H1 (cell line): ENCODE measurements around the gene FMNL2. TPM values are rescaled to one million over a fixed set of nuclear protein-coding genes. Genes with fewer than 3 reads are reported as not detected.

ENCODE experiments used
- CTCF ChIA-PET: fragments of 300-600 bp; sonication (Branson Sonifier 250); formaldehyde crosslinking; loops from one replicate; lab custom pipeline; 2021; ENCODE audit not compliant: partially characterized antibody; lab: Charles Lee
- POLR2A ChIA-PET: fragments of 300-600 bp; sonication (Branson Sonifier 250); formaldehyde crosslinking; loops from one replicate; lab custom pipeline; 2021; ENCODE audit warnings: inconsistent platforms; ENCODE audit not compliant: partially characterized antibody; lab: Charles Lee
- DNase-seq, 2 experiments: peaks; one replicate each; pipeline versions ENCODE4 v3.0.0 to v3.0.0-alpha.2; 2010 to 2022; ENCODE audit warnings: low spot score in 2 of 2, low read depth in 1 of 2, mixed read lengths in 1 of 2
- FAIRE-seq: peaks from 2 replicates; lab custom pipeline; 2011; peaks lifted over from hg19 to GRCh38; lab: Jason Lieb, UNC
- H2AFZ ChIP-seq: 2 replicates; pipeline ENCODE4 v1.8.1; 2012; ENCODE audit warnings: low read length, inconsistent platforms
- H2AK5ac ChIP-seq: 2 replicates; pipeline ENCODE4 v1.6.1; 2013; ENCODE audit warnings: low read depth, low read length
- H2BK120ac ChIP-seq: replicated peaks from 2 replicates; pipeline ENCODE3; 2013; ENCODE audit warnings: low read depth, low read length, inconsistent platforms
- H2BK12ac ChIP-seq: 2 replicates; pipeline ENCODE4 v1.6.1; 2013; ENCODE audit warnings: low read depth, low read length
- H2BK15ac ChIP-seq: 2 replicates; pipeline ENCODE4 v1.6.1; 2013; ENCODE audit warnings: low read length
- H2BK20ac ChIP-seq: 2 replicates; pipeline ENCODE4 v1.6.1; 2013; ENCODE audit warnings: low read length
- H2BK5ac ChIP-seq: 2 replicates; pipeline ENCODE4 v1.6.1; 2013; ENCODE audit warnings: low read depth, low read length
- H3K14ac ChIP-seq: 2 replicates; pipeline ENCODE4 v1.6.1; 2013; ENCODE audit warnings: inconsistent platforms; ENCODE audit not compliant: insufficient read length
- H3K18ac ChIP-seq: 2 replicates; pipeline ENCODE4 v1.6.1; 2013; ENCODE audit warnings: low read length; ENCODE audit errors: extremely low read depth
- H3K23ac ChIP-seq: 2 replicates; pipeline ENCODE4 v1.6.1; 2013; ENCODE audit warnings: inconsistent platforms; ENCODE audit not compliant: insufficient read length
- H3K23me2 ChIP-seq: 2 replicates; pipeline ENCODE4 v1.6.1; 2013; ENCODE audit warnings: low read depth, low read length
- H3K27ac ChIP-seq: 2 replicates; pipeline ENCODE4 v1.6.1; 2011; ENCODE audit warnings: low read depth, low read length, inconsistent platforms
- H3K27me3 ChIP-seq, 4 experiments: replicated peaks in 1 of 4; 1 replicate in 1 of 4; 2 replicates in 3 of 4; pipeline versions ENCODE4 v1.6.1 to v1.8.1; 2011 to 2013; ENCODE audit warnings: low read length in 3 of 4, mild to moderate bottlenecking in 3 of 4, inconsistent platforms in 2 of 4, mixed read lengths in 2 of 4, moderate library complexity in 1 of 4; ENCODE audit not compliant: control insufficient read depth in 3 of 4, insufficient read depth in 3 of 4; ENCODE audit errors: extremely low read depth in 1 of 4
- H3K36me3 ChIP-seq, 4 experiments: 2 replicates each; pipeline versions ENCODE4 v1.6.1 to v1.8.1; 2011 to 2013; ENCODE audit warnings: mild to moderate bottlenecking in 4 of 4, low read length in 3 of 4, moderate library complexity in 2 of 4, control low read depth in 1 of 4, inconsistent platforms in 1 of 4; ENCODE audit not compliant: insufficient read depth in 4 of 4, control insufficient read depth in 2 of 4
- H3K4ac ChIP-seq: replicated peaks from 2 replicates; pipeline ENCODE3; 2013; ENCODE audit warnings: low read length, low read depth, mixed read lengths, inconsistent platforms; ENCODE audit not compliant: insufficient read length
- H3K4me1 ChIP-seq, 4 experiments: replicated peaks in 1 of 4; 1 replicate in 1 of 4; 2 replicates in 3 of 4; pipeline versions ENCODE4 v1.6.1 to v1.8.1; 2011 to 2013; ENCODE audit warnings: low read length in 3 of 4, inconsistent platforms in 2 of 4, mixed read lengths in 1 of 4; ENCODE audit not compliant: insufficient read depth in 4 of 4, control insufficient read depth in 3 of 4
- H3K4me2 ChIP-seq, 2 experiments: 2 replicates each; pipeline versions ENCODE4 v1.6.1 to v1.8.1; 2011 to 2013; ENCODE audit warnings: low read depth in 2 of 2, low read length in 2 of 2, control low read depth in 1 of 2, inconsistent platforms in 1 of 2, mild to moderate bottlenecking in 1 of 2; ENCODE audit not compliant: insufficient read depth in 1 of 2
- H3K4me3 ChIP-seq, 4 experiments: fragments of 200-600, 300-600 bp in 1 of 4; sonication (generic), shearing (Covaris generic), sonication (Bioruptor Twin) in 1 of 4; 2 replicates each; pipeline versions ENCODE4 v1.5.1 to v1.8.1; 2011 to 2016; ENCODE audit warnings: low read length in 4 of 4, low read depth in 3 of 4, control low read depth in 2 of 4, inconsistent platforms in 2 of 4, mild to moderate bottlenecking in 2 of 4, mixed read lengths in 1 of 4, moderate library complexity in 1 of 4; ENCODE audit not compliant: insufficient read depth in 2 of 4; ENCODE audit errors: extremely low read depth in 1 of 4
- H3K56ac ChIP-seq: replicated peaks from 2 replicates; pipeline ENCODE3; 2013; ENCODE audit warnings: low read depth, mild to moderate bottlenecking, mixed read lengths, low read length, inconsistent platforms; ENCODE audit not compliant: insufficient read length
- H3K79me1 ChIP-seq: 2 replicates; pipeline ENCODE4 v1.6.1; 2013; ENCODE audit warnings: low read depth, low read length, control low read depth
- H3K79me2 ChIP-seq, 2 experiments: 2 replicates each; pipeline versions ENCODE4 v1.6.1 to v1.8.1; 2012 to 2013; ENCODE audit warnings: low read length in 2 of 2, mild to moderate bottlenecking in 2 of 2, inconsistent platforms in 1 of 2; ENCODE audit not compliant: insufficient read depth in 2 of 2, control insufficient read depth in 1 of 2
- H3K9ac ChIP-seq, 4 experiments: replicated peaks in 1 of 4; 1 replicate in 1 of 4; 2 replicates in 3 of 4; pipeline versions ENCODE4 v1.6.1 to v1.8.1; 2011 to 2013; ENCODE audit warnings: low read depth in 3 of 4, low read length in 3 of 4, control low read depth in 2 of 4, mild to moderate bottlenecking in 2 of 4, moderate library complexity in 2 of 4, inconsistent platforms in 1 of 4; ENCODE audit errors: extremely low read depth in 1 of 4
- H3K9me3 ChIP-seq, 2 experiments: 2 replicates each; pipeline versions ENCODE4 v1.6.1 to v1.8.1; 2012 to 2013; ENCODE audit warnings: mild to moderate bottlenecking in 2 of 2, moderate library complexity in 2 of 2, control low read depth in 1 of 2, inconsistent platforms in 1 of 2, low read depth in 1 of 2, low read length in 1 of 2, mixed read lengths in 1 of 2; ENCODE audit not compliant: insufficient read depth in 2 of 2
- H4K20me1 ChIP-seq, 2 experiments: replicated peaks in 1 of 2; 2 replicates each; pipeline versions ENCODE3 to v1.8.1; 2011 to 2013; ENCODE audit warnings: inconsistent platforms in 2 of 2, low read length in 2 of 2, mild to moderate bottlenecking in 1 of 2; ENCODE audit not compliant: insufficient read depth in 2 of 2, control insufficient read depth in 1 of 2
- H4K5ac ChIP-seq: 2 replicates; pipeline ENCODE4 v1.6.1; 2013; ENCODE audit warnings: low read length, low read depth, mixed read lengths, inconsistent platforms; ENCODE audit not compliant: insufficient read length
- H4K8ac ChIP-seq: 2 replicates; pipeline ENCODE4 v1.8.0; 2013; ENCODE audit warnings: mild to moderate bottlenecking, moderate library complexity, low read length, inconsistent platforms; ENCODE audit not compliant: insufficient read depth; ENCODE audit errors: extremely low read depth
- H4K91ac ChIP-seq: replicated peaks from 2 replicates; pipeline ENCODE3; 2013; ENCODE audit warnings: low read length, mixed read lengths, inconsistent platforms; ENCODE audit not compliant: insufficient read length
- ASH2L ChIP-seq: fragments of 200-600, 300-600 bp; sonication (generic); IDR thresholded peaks from one replicate; pipeline ENCODE4 v1.7.1; 2017; ENCODE audit warnings: low read length
- FOSL1 ChIP-seq: IDR thresholded peaks from 2 replicates; pipeline ENCODE4 v1.6.1; 2011; ENCODE audit warnings: mild to moderate bottlenecking, low read depth, low read length, moderate library complexity; ENCODE audit not compliant: insufficient read depth
- SIN3A ChIP-seq, 2 experiments: IDR thresholded peaks in 1 of 2; conservative IDR thresholded peaks in 1 of 2; 2 replicates each; pipeline ENCODE4 v1.6.1; 2011 to 2012; ENCODE audit warnings: low read length in 2 of 2, improper control_type of control experiment in 1 of 2, low read depth in 1 of 2, mild to moderate bottlenecking in 1 of 2
- SIRT6 ChIP-seq: IDR thresholded peaks from one replicate; pipeline ENCODE4 v1.7.1; 2012; ENCODE audit warnings: low read length, inconsistent platforms
- TAF1 ChIP-seq: IDR thresholded peaks from 2 replicates; pipeline ENCODE4 v1.6.1; 2011; ENCODE audit warnings: mild to moderate bottlenecking, low read depth, low read length
- WGBS, 2 experiments: shearing (Covaris generic) in 1 of 2; methylation state at CpG; one replicate each; pipeline versions ENCODE4 v1.1.6 to v1.1.7; 2013 to 2015; ENCODE audit warnings: low lambda C conversion rate in 2 of 2, mixed read lengths in 2 of 2, inconsistent platforms in 1 of 2, low coverage in 1 of 2, missing lambda C conversion rate in 1 of 2; ENCODE audit not compliant: insufficient replicate concordance in 2 of 2, insufficient coverage in 1 of 2, insufficient read length in 1 of 2; ENCODE audit errors: extremely low coverage in 1 of 2, missing lambda C conversion rate in 1 of 2; 5-methylcytosine and 5-hydroxymethylcytosine counted together
- polyA plus RNA-seq, 7 experiments: library from polyadenylated mRNA; depleted of rRNA in 3 of 7; stranded (reverse) in 5 of 7; unstranded in 2 of 7; fragments of >200 nt in 5 of 7; fragments of 200-250 nt in 2 of 7; gene quantifications; 1 replicate in 5 of 7; 2 replicates in 1 of 7; 4 replicates in 1 of 7; pipeline versions ENCODE4 v1.2.1 to v1.2.3, GENCODE V29; 2011 to 2013; ENCODE audit warnings: missing spikeins in 2 of 7, mixed read lengths in 2 of 7
- total RNA-seq: library from RNA; stranded (reverse); fragmentation: NEBNext Ultra II Directional; extraction: Animal tissue kit (Norgen Biotek cat#: 25700); gene quantifications from 2 replicates; pipeline ENCODE4 v1.2.1, GENCODE V29; 2021
- TF ChIP-seq, protein P1 (sequence below), 3 experiments: IDR thresholded peaks; 1 replicate in 2 of 3; 2 replicates in 1 of 3; pipeline versions ENCODE4 v1.5.1 to v1.6.1; 2011; ENCODE audit warnings: low read length in 3 of 3, mild to moderate bottlenecking in 3 of 3, inconsistent platforms in 2 of 3, low read depth in 1 of 3, moderate library complexity in 1 of 3; ENCODE audit not compliant: insufficient read depth in 1 of 3; ENCODE audit errors: control extremely low read depth in 1 of 3

Gene FMNL2
- total and polyA plus RNA-seq, 2 of the 8 experiments (the other 6 are each of a cell fraction or from before 2014, with no cell fraction given) = 15.5 to 45.1 TPM

DNA sequence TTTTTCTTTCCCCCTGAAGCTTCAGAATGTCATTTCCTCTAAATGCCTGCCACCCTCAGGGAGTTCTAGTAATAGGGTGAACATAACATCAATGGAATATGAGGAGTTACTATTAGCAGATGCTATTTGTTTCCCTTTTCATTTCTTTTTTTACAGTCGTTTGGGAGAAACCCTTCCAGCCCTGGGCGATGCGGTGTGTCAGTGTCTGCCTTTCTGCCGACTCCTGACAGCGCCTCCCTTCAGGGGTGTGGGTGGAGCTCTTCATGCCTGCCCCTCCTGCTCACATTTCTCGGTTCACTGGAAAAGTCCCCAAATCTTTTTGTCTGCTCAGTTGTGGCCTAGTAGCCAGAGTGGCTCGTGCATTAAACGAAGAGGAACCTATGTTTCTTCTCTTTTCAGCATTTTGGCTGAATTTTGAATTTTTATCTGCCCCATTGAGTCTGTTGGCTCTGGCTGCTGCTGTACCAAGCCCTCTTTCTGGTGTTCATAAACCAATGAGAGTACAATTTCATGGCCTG, 72.3 kb downstream of the FMNL2 start:
- no peak overlapping the region for H2AFZ ChIP-seq
- H2BK5ac ChIP-seq = no peak overlapping the region
- no peak overlapping the region; the same call in 1 of the 2 replicates for H3K27ac ChIP-seq
- no peak overlapping the region for H2BK12ac ChIP-seq
- H3K4me2 ChIP-seq = peak overlapping the region; percentile 28 to 46
- peaks cover 0 to 7% of the 10 kb centered on the region in 2 experiments for H4K20me1 ChIP-seq
- peaks cover 4 to 15% (median 7%) of the 10 kb centered on the region in 4 experiments; a peak in 5 of 7 replicates for H3K4me1 ChIP-seq
- H3K36me3 ChIP-seq = no peaks in the 10 kb centered on the region
- H3K9ac ChIP-seq = no peak overlapping the region
- ChIA-PET POLR2A (no interaction called here), CTCF (interaction anchor here (0.6 to 1.5 kb wide), 6 partner anchors 23 to 359 kb away, joined by 3 to 5 read pairs (median 3); no protein-coding TSS in a partner anchor)
- peaks cover 11% of the 10 kb centered on the region for H3K79me1 ChIP-seq
- peak overlapping the region; percentile 29 for H3K4ac ChIP-seq
- no peak overlapping the region for H4K8ac ChIP-seq
- no peak overlapping the region for H3K23ac ChIP-seq
- no peak overlapping the region for H3K14ac ChIP-seq
- peak overlapping the region; percentile 9; the same call in 1 of the 2 replicates for H3K18ac ChIP-seq
- peak overlapping the region in 1 of 4 experiments; percentile 39; a peak in 1 of 8 replicates for H3K4me3 ChIP-seq
- FAIRE-seq (no peak), DNase-seq (peak in 1 of 2 experiments; percentile 58)
- H3K79me2 ChIP-seq = peaks cover 0 to 92% of the 10 kb centered on the region in 2 experiments; a peak in 3 of 4 replicates
- no peak overlapping the region for H4K91ac ChIP-seq
- no peak overlapping the region for H2BK120ac ChIP-seq
- H2BK20ac ChIP-seq = peak overlapping the region; percentile 13; the same call in 1 of the 2 replicates
- 11% methylated on average over 8 of the region's 8 CpGs; no CpG with 5 or more reads in 1 of the 2 experiments for WGBS, 2 experiments
- H3K23me2 ChIP-seq = no peaks in the 10 kb centered on the region
- no peaks in the 10 kb centered on the region for H3K9me3 ChIP-seq
- no peak overlapping the region for H2AK5ac ChIP-seq
- TF ChIP-seq ASH2L (no peak), TAF1 (0 out of 2 replicates have a peak, but pooled peaks have one; percentile 14), FOSL1 (no peak), SIN3A (conservative IDR thresholded peaks at IDR 0.05 in 1 of 2, IDR thresholded peaks at IDR 0.05 in 1 of 2; ENCODE audit: low read depth in 1 of 2, low read length in 2 of 2) (0 out of 4 replicates have a peak, but pooled peaks of 1 of the 2 experiments have one; percentile 60), SIRT6 (no peak)
- TF ChIP-seq, protein P1, sequence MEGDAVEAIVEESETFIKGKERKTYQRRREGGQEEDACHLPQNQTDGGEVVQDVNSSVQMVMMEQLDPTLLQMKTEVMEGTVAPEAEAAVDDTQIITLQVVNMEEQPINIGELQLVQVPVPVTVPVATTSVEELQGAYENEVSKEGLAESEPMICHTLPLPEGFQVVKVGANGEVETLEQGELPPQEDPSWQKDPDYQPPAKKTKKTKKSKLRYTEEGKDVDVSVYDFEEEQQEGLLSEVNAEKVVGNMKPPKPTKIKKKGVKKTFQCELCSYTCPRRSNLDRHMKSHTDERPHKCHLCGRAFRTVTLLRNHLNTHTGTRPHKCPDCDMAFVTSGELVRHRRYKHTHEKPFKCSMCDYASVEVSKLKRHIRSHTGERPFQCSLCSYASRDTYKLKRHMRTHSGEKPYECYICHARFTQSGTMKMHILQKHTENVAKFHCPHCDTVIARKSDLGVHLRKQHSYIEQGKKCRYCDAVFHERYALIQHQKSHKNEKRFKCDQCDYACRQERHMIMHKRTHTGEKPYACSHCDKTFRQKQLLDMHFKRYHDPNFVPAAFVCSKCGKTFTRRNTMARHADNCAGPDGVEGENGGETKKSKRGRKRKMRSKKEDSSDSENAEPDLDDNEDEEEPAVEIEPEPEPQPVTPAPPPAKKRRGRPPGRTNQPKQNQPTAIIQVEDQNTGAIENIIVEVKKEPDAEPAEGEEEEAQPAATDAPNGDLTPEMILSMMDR (IDR thresholded peaks at IDR 0.05; ENCODE audit: control extremely low read depth in 1 of 3, insufficient read depth in 1 of 3, low read depth in 1 of 3, low read length in 3 of 3) = peak in 1 of 3 experiments; percentile 4; a peak in 1 of 4 replicates
- H4K5ac ChIP-seq = no peak overlapping the region
- H3K27me3 ChIP-seq = no peaks in the 10 kb centered on the region
- H2BK15ac ChIP-seq = no peak overlapping the region
- H3K56ac ChIP-seq = no peak overlapping the region
